Pancreas (tissue), 10 donors: ENCODE results near the gene GDPD5. TPM values are rescaled to one million over a fixed set of nuclear protein-coding genes. Genes with fewer than 3 reads are reported as not detected.

Experiments
- ATAC-seq, 4 donors: fragments of 200-7000 bp; cut with Tn5 transposase; one replicate each; pipeline versions ENCODE4 v1.8.0 to v1.9.1; 2020; ENCODE audit warnings: mild to moderate bottlenecking in 4 of 4, moderate library complexity in 4 of 4
- DNase-seq, 6 donors: peaks; one replicate each; pipeline ENCODE4 v3.0.0-alpha.2; 2020
- FAIRE-seq: peaks from 2 replicates; lab custom pipeline; 2012; peaks lifted over from hg19 to GRCh38; lab: Jason Lieb, UNC
- H3K27ac ChIP-seq, 4 donors: fragments of 200-600 bp; sonication (generic); 1 replicate in 3 of 4; 2 replicates in 1 of 4; pipeline versions ENCODE4 v1.5.0 to v1.8.0; 2020
- H3K27me3 ChIP-seq, 4 donors: fragments of 200-600 bp; one replicate each; pipeline ENCODE4 v1.8.0; 2021
- H3K36me3 ChIP-seq, 3 donors: fragments of 200-600 bp; sonication (generic) in 1 of 3; one replicate each; pipeline versions ENCODE4 v1.5.0 to v1.8.0; 2020 to 2021
- H3K4me1 ChIP-seq, 3 donors: fragments of 200-600 bp; one replicate each; pipeline ENCODE4 v1.8.0; 2021
- H3K4me3 ChIP-seq, 4 donors: fragments of 200-600 bp; sonication (generic) in 2 of 4; one replicate each; pipeline versions ENCODE4 v1.5.0 to v1.8.0; 2020 to 2021
- H3K9me3 ChIP-seq, 4 donors: fragments of 200-600 bp; one replicate each; pipeline ENCODE4 v1.8.0; 2021
- WGBS, 2 donors: extraction: QIAGEN DNeasy Blood & Tissue Kit; methylation state at CpG; one replicate each; pipeline ENCODE4 v1.1.7; 2013; 5-methylcytosine and 5-hydroxymethylcytosine counted together
- intact Hi-C, 3 donors: fragments of 100-400 bp; cut with DNase I; formaldehyde crosslinking; loops; one replicate each; pipeline versions ENCODE4 v1.11.1 to v1.14.2; 2022
- polyA plus RNA-seq, 2 donors: library from polyadenylated mRNA; stranded (reverse); fragments of 200-250 nt; gene quantifications; one replicate each; pipeline ENCODE4 v1.2.3, GENCODE V29; 2013
- total RNA-seq, 6 donors: library from RNA; stranded (reverse); fragmentation: NEBNext Ultra II Directional in 4 of 6; extraction: Animal tissue kit (Norgen Biotek cat#: 25700) in 4 of 6; gene quantifications; one replicate each; pipeline versions ENCODE4 v1.2.1 to v1.2.4, GENCODE V29; 2021 to 2023
- TF ChIP-seq, protein P1 (sequence below), 4 donors: fragments of 200-600 bp; sonication (generic) in 3 of 4; IDR thresholded peaks; one replicate each; pipeline versions ENCODE4 v1.5.0 to v1.8.0; 2021; ENCODE audit warnings: antibody characterized with exemption in 4 of 4
- donor health status: healthy with polysubstance abuse.
- donor health status: DM: no; HTN: no; CAD: no; lungs with moderate emphysema.
- donor health status: DM: no; HTN: no; CAD: no.
- donor health status: control.
- donor health status: control.
- donor health status: Bipolar disorder and iron deficiency.
- donor health status: DM: yes; HTN: yes; CAD: no.
- donor health status: DM: no; HTN: no; CAD: no.
- donor health status: DM: no; HTN: no; CAD: no.
- donor health status: DM: yes; HTN: yes; CAD: no.

GDPD5 gene
- total and polyA plus RNA-seq, 8 donors: 24.3 to 92.9 (median 32.7) TPM

DNA sequence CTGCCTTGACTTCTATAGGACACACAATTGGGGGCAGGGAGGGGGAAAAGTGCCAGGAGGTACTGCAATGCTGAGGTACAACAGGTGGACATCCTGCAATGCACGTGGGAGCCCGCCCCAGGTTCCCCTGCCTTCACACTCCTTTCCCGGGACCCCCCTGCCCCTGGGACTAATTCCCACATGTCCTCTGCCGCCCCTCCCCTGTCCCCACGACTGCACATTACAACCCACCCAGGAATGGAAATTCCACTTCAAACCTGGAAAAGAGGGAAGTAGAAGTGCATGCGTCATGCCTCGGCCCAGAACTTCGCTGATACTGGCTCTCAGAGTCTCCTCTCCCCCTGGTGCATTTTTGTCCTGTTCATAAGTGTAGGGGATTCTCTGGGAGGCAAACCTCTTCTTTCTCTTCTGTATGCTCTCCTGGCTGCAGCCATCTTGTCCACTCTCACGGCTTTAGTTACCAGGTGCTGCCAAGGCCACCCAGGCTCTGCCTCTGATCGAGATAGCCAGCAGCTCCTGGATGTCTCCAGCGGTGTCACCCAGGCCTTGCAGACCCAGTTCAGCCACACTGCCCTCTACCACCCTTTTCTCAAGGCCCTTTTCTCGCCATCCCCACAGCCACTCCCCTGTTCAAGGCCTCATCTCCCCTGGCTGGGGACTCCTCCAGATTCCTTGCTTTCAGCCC lies 43.7 kb downstream of the GDPD5 start:
- H3K4me1 ChIP-seq: peaks cover 19 to 21% (median 20%) of the 10 kb centered on the region in 3 donors
- TF ChIP-seq, protein P1, sequence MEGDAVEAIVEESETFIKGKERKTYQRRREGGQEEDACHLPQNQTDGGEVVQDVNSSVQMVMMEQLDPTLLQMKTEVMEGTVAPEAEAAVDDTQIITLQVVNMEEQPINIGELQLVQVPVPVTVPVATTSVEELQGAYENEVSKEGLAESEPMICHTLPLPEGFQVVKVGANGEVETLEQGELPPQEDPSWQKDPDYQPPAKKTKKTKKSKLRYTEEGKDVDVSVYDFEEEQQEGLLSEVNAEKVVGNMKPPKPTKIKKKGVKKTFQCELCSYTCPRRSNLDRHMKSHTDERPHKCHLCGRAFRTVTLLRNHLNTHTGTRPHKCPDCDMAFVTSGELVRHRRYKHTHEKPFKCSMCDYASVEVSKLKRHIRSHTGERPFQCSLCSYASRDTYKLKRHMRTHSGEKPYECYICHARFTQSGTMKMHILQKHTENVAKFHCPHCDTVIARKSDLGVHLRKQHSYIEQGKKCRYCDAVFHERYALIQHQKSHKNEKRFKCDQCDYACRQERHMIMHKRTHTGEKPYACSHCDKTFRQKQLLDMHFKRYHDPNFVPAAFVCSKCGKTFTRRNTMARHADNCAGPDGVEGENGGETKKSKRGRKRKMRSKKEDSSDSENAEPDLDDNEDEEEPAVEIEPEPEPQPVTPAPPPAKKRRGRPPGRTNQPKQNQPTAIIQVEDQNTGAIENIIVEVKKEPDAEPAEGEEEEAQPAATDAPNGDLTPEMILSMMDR (IDR thresholded peaks at IDR 0.05): no peak
- FAIRE-seq (no peak), DNase-seq (peak in 4 of 6 donors; percentile 34 to 56 (median 46)), ATAC-seq (peak; percentile 55 to 76 (median 68))
- WGBS, 2 donors: 55 to 57% methylated on average over 12 of the region's 12 CpGs
- no peaks in the 10 kb centered on the region for H3K36me3 ChIP-seq
- no peak overlapping the region for H3K27ac ChIP-seq
- H3K4me3 ChIP-seq: no peak overlapping the region
- intact Hi-C loops: no loop called here
- H3K27me3 ChIP-seq: no peaks in the 10 kb centered on the region
- no peaks in the 10 kb centered on the region for H3K9me3 ChIP-seq

DNA sequence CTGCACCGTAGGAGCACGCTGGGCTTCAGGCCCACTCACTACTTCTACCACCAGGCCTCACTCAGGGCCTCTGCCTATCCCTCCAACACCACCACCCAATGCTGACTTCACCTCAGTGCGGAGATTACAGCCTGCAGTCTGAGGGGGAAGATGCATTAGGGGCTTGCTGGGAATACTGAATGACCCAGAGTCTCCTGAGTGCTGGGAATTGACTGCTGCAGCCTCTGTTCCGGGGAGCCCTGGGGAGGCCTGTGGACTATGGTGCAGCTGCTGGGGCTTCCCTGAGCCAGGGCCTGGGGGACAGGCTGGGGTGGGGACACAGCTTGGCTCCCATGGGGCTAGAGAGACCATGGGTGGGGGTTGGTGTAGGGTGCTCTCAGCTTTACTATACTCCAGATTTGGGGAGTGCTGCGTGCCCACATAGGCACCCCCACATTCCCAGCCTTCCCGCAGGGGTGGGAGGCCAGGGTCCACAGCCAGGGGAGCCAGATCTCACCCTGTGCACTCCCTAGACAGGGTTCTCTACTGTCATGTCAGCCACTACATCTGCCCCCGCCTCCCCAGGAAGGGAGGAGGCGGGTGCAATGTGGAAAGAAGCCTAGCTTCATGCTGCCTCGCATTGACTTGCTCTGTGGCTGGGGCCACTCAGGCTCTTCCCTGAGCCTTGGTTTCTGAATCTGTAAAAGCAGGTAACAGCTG lies 44.4 kb downstream of the GDPD5 start:
- 91 to 94% methylated on average over 9 of the region's 9 CpGs for WGBS, 2 donors
- H3K4me1 ChIP-seq: peaks cover 24 to 27% (median 27%) of the 10 kb centered on the region in 3 donors
- ATAC-seq (no peak), DNase-seq (no peak), FAIRE-seq (no peak)
- no peaks in the 10 kb centered on the region for H3K9me3 ChIP-seq
- intact Hi-C loops: no loop called here
- H3K27me3 ChIP-seq: no peaks in the 10 kb centered on the region
- no peaks in the 10 kb centered on the region for H3K36me3 ChIP-seq
- no peak overlapping the region for H3K27ac ChIP-seq
- H3K4me3 ChIP-seq: no peak overlapping the region
- TF ChIP-seq, protein P1 (IDR thresholded peaks at IDR 0.05): no peak

DNA sequence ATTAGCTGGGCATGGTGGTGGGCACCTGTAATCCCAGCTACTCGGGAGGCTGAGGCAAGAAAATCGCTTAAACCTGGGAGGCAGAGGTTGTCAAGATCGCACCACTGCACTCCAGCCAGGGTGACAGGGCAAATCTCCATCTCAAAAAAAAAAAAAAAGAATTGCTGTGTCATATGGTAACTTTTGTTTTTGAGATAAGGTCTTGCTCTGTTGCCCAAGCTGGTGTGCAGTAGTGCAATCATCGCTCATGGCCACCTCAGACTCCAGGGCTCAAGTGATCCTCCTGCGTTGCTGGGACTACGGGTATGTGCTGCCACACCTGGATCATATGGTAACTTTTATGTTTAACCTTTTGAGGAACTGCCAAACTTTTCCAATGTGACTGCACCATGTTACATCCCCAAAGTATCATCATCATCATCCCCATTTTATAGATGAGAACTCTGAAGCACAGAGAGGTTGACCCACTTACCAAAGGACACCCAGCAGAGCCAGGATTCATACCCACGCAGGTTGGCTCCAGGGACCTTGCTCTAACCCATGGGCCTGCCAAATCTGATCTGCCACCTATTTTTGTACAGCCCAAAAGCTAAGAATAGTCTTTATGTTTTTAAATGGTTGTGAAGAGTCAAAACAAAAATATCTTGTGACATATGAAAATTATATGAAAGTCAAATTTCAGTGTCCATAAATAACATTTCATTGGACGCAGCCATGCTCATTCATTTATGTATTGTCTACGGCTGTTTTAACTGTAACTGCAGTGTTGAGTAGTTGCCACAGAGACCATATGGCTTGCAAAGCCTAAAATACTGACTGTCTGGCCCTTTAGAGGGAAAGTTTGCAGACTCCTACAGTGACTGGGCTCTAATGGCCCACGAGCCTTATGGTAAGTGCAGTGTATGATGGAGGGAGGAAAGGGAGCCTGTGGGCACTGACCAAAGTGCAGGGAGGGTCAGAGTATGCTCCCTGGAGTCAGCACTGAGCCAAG lies 45.3 kb downstream of the GDPD5 start:
- WGBS, 2 donors: 73 to 75% methylated on average over 10 of the region's 10 CpGs
- FAIRE-seq (no peak), DNase-seq (no peak), ATAC-seq (no peak)
- H3K4me1 ChIP-seq: peaks cover 31 to 34% (median 33%) of the 10 kb centered on the region in 3 donors
- no peak overlapping the region for H3K27ac ChIP-seq
- TF ChIP-seq, protein P1 (IDR thresholded peaks at IDR 0.05): no peak
- intact Hi-C loops: no loop called here
- H3K36me3 ChIP-seq: no peaks in the 10 kb centered on the region
- no peaks in the 10 kb centered on the region for H3K27me3 ChIP-seq
- no peaks in the 10 kb centered on the region for H3K9me3 ChIP-seq
- no peak overlapping the region for H3K4me3 ChIP-seq

DNA sequence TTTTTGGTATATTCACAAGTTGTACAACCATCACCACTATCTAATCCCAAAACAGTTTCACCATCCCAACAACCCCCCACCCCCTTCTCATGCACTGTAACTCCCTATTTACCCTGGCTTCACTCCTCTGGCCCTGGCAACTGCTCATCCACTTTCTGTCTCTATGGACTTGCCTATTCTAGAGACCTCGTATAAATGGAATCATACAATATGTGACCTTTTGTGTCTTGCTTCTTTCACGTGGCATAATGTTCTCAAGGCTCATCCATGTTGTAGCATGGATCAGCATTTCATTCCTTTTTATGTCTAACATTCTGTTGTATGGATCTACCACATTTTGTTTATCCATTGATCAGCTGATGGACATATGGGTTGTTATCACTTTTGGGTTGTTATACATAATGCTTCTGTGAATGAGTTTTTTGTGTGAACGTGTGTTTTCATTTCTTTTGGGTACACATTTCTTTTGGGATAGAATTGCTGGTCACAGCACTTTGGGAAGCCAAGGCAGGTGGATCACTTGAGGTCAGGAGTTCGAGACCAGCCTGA lies 46.1 kb downstream of the GDPD5 start:
- no peaks in the 10 kb centered on the region for H3K27me3 ChIP-seq
- WGBS, 2 donors: 81 to 85% methylated on average over 4 of the region's 4 CpGs
- no peaks in the 10 kb centered on the region for H3K9me3 ChIP-seq
- TF ChIP-seq, protein P1 (IDR thresholded peaks at IDR 0.05): no peak
- no peak overlapping the region for H3K27ac ChIP-seq
- FAIRE-seq (no peak), DNase-seq (no peak), ATAC-seq (no peak)
- no peak overlapping the region for H3K4me3 ChIP-seq
- H3K4me1 ChIP-seq: peaks cover 31 to 34% (median 33%) of the 10 kb centered on the region in 3 donors
- intact Hi-C loops: no loop called here
- no peaks in the 10 kb centered on the region for H3K36me3 ChIP-seq
